ENCODE measurements around the gene COG4. TPM values are rescaled to one million over a fixed set of nuclear protein-coding genes. Genes with fewer than 3 reads are reported as not detected.
A peak's percentile ranks its signal among the peaks of the same experiment; 100 is the strongest.

The COG4 gene
- total RNA-seq, 2 donors from 2014 or later, result 62.7 to 71.4 TPM

DNA sequence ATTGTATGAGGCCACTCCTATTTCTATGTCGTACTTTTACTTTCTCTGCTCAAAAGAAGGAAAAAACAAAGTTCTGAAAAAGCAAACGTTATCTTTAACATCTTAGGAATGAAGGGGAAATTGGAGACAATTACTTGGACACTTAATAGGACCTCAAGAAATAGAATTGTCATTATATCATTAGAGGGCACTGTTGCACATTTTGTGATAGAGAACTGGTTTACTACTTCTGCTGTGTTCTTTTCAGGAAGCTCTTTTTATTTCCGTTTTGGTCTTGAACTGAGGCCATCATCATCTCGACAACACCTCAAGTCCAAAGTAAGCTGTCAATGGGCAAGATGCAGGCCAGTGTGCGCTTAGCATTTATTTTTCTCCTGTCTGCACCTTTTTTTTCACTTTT is 14.6 kb downstream of the COG4 start:
- TF ChIP-seq, protein P1, sequence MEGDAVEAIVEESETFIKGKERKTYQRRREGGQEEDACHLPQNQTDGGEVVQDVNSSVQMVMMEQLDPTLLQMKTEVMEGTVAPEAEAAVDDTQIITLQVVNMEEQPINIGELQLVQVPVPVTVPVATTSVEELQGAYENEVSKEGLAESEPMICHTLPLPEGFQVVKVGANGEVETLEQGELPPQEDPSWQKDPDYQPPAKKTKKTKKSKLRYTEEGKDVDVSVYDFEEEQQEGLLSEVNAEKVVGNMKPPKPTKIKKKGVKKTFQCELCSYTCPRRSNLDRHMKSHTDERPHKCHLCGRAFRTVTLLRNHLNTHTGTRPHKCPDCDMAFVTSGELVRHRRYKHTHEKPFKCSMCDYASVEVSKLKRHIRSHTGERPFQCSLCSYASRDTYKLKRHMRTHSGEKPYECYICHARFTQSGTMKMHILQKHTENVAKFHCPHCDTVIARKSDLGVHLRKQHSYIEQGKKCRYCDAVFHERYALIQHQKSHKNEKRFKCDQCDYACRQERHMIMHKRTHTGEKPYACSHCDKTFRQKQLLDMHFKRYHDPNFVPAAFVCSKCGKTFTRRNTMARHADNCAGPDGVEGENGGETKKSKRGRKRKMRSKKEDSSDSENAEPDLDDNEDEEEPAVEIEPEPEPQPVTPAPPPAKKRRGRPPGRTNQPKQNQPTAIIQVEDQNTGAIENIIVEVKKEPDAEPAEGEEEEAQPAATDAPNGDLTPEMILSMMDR (conservative IDR thresholded peaks at IDR 0.05), result peak; percentile 28
- H3K27ac ChIP-seq (ENCODE audit: low read depth, low read length), result no peak overlapping the region
- DNase-seq, result no peak
- H3K9ac ChIP-seq (ENCODE audit: extremely low read depth, low read length, poor library complexity, severe bottlenecking), result no peak overlapping the region
- no peaks in the 10 kb centered on the region for H3K27me3 ChIP-seq (ENCODE audit: control insufficient read depth, insufficient read depth, low read length, poor library complexity, severe bottlenecking)
- WGBS, 2 experiments (ENCODE audit: insufficient coverage in 1 of 2, insufficient read length in 1 of 2), result 90 to 96% methylated on average over 5 of the region's 5 CpGs
- no peaks in the 10 kb centered on the region for H3K9me3 ChIP-seq (ENCODE audit: control insufficient read depth, low read length)
- peaks cover 67% of the 10 kb centered on the region for H3K36me3 ChIP-seq (ENCODE audit: control insufficient read depth, insufficient read depth, low read length)
- Mint-ChIP-seq H3K27ac (peak overlapping the region; percentile 18), H3K4me3 (no peak overlapping the region), H3K4me1 (no peaks in the 10 kb centered on the region), H3K27me3 (ENCODE audit: insufficient read depth) (no peaks in the 10 kb centered on the region), H3K9me3 (no peaks in the 10 kb centered on the region), H3K36me3 (ENCODE audit: low read depth) (peaks cover 48% of the 10 kb centered on the region)
- H3K4me1 ChIP-seq (ENCODE audit: control insufficient read depth, insufficient read depth, low read length), result no peaks in the 10 kb centered on the region
- no peak overlapping the region for H3K4me3 ChIP-seq (ENCODE audit: low read length)

DNA sequence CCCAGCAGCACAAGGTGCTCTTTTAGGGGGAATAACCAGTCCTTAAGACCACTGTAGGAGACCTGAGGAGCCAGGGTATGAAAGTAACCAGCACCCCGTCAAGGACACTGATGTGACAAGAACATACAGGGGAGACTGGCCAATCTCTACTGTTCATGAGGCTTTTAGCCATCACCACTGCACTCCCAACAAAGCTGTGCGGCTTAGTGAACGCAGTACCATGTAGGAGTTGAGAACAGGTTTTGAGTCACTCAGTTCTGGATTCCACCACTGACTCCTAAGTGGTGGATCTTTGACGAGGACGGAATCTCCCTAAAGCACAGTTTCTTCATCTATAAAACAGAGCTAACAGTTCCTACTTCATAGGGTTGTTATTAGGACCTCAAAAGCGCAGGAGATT is 26.8 kb downstream of the COG4 start:
- H3K27me3 Mint-ChIP-seq (ENCODE audit: insufficient read depth), result no peaks in the 10 kb centered on the region
- Histone ChIP-seq H3K36me3 (ENCODE audit: control insufficient read depth, insufficient read depth, low read length) (peaks cover 69% of the 10 kb centered on the region), H3K9me3 (ENCODE audit: control insufficient read depth, low read length) (no peaks in the 10 kb centered on the region), H3K9ac (ENCODE audit: extremely low read depth, low read length, poor library complexity, severe bottlenecking) (no peak overlapping the region), H3K27me3 (ENCODE audit: control insufficient read depth, insufficient read depth, low read length, poor library complexity, severe bottlenecking) (no peaks in the 10 kb centered on the region), H3K4me1 (ENCODE audit: control insufficient read depth, insufficient read depth, low read length) (no peaks in the 10 kb centered on the region), H3K4me3 (ENCODE audit: low read length) (no peak overlapping the region), H3K27ac (ENCODE audit: low read depth, low read length) (no peak overlapping the region)
- no peaks in the 10 kb centered on the region for H3K9me3 Mint-ChIP-seq
- no peak overlapping the region for H3K4me3 Mint-ChIP-seq
- TF ChIP-seq, protein P1 (conservative IDR thresholded peaks at IDR 0.05), result no peak
- no peaks in the 10 kb centered on the region for H3K4me1 Mint-ChIP-seq
- no peak for DNase-seq
- no peak overlapping the region for H3K27ac Mint-ChIP-seq
- 90 to 94% methylated on average over 4 to 6 of the region's 6 CpGs for WGBS, 2 experiments (ENCODE audit: insufficient coverage in 1 of 2, insufficient read length in 1 of 2)
- H3K36me3 Mint-ChIP-seq (ENCODE audit: low read depth), result peaks cover 64% of the 10 kb centered on the region

DNA sequence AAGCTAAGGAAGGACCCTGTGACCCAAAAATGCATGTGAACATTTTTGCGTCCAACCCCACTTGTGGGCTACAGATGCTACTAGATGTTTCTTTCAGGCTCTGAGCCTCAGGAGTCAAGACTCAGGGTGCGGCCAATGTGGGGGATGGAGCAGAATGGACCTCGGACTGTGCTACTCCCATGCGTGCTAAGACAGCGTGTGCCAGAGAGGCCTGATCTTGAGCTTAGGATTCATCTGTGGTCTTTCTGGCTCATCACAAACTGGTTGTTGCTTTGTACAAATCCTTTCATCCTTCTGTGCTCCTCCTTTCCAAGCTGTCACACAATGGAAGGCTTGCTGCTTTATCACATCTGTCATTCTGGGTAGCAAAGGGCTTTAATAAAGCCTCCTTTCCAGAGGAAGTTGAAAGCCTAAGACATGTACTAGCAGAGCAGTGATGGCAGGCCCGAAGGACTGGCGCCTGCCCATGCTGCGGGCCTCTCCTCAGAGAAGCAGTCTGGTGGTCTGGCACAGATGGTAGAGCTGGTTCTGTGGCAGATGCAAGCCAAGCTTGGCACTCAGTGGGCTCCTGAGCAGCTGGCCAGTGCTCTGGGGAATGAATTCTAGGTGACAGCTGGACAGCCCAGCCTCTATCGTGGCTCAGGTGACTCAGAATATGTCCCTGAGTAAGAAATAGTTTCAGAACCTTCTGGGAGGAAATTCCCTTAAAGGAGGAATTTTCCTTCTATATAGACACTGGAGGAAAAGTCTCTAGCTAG is 27.8 kb downstream of the COG4 start:
- no peak overlapping the region for H3K4me3 Mint-ChIP-seq
- H3K9me3 ChIP-seq (ENCODE audit: control insufficient read depth, low read length), result no peaks in the 10 kb centered on the region
- no peaks in the 10 kb centered on the region for H3K4me1 Mint-ChIP-seq
- no peaks in the 10 kb centered on the region for H3K27me3 ChIP-seq (ENCODE audit: control insufficient read depth, insufficient read depth, low read length, poor library complexity, severe bottlenecking)
- TF ChIP-seq, protein P1 (conservative IDR thresholded peaks at IDR 0.05), result no peak
- H3K36me3 Mint-ChIP-seq (ENCODE audit: low read depth), result peaks cover 58% of the 10 kb centered on the region
- no peak overlapping the region for H3K9ac ChIP-seq (ENCODE audit: extremely low read depth, low read length, poor library complexity, severe bottlenecking)
- H3K27me3 Mint-ChIP-seq (ENCODE audit: insufficient read depth), result no peaks in the 10 kb centered on the region
- H3K27ac ChIP-seq (ENCODE audit: low read depth, low read length), result no peak overlapping the region
- H3K4me3 ChIP-seq (ENCODE audit: low read length), result no peak overlapping the region
- peaks cover 65% of the 10 kb centered on the region for H3K36me3 ChIP-seq (ENCODE audit: control insufficient read depth, insufficient read depth, low read length)
- WGBS, 2 experiments (ENCODE audit: insufficient coverage in 1 of 2, insufficient read length in 1 of 2), result 95 to 98% methylated on average over 9 of the region's 9 CpGs
- no peaks in the 10 kb centered on the region for H3K9me3 Mint-ChIP-seq
- H3K27ac Mint-ChIP-seq, result no peak overlapping the region
- H3K4me1 ChIP-seq (ENCODE audit: control insufficient read depth, insufficient read depth, low read length), result no peaks in the 10 kb centered on the region
- no peak for DNase-seq
